ENCODE results near the gene PRRT1.

PRRT1 gene

GRCh38 chr6:32137454-32137853 is 14.3 kb downstream of the PRRT1 start:
- no peak for DNase-seq (ENCODE audit: low spot score)
- TF ChIP-seq CTCF (IDR thresholded peaks at IDR 0.05; ENCODE audit: extremely low read depth, missing control alignments), result no peak

DNA sequence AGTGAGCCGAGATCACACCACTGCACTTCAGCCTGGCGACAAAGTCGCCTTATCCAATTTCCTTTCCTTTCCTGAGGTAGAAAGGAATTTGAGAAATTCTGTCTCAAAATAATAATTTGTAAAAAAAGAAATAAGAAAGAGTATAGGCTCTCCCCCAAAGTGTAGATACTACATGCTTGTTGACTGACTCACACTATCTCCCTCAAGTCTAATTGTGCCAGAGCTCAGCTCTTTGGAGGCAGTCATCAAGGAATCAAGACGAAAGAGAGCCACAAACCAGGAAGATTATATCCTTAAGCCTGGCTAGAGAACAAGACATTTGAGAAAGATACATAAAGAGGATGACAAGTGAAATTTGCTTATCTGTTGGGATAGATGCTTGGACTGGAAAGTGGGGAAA is 18.0 kb downstream of the PRRT1 start:
- no peak for TF ChIP-seq CTCF (IDR thresholded peaks at IDR 0.05; ENCODE audit: extremely low read depth, missing control alignments)
- no peak for DNase-seq (ENCODE audit: low spot score)

DNA sequence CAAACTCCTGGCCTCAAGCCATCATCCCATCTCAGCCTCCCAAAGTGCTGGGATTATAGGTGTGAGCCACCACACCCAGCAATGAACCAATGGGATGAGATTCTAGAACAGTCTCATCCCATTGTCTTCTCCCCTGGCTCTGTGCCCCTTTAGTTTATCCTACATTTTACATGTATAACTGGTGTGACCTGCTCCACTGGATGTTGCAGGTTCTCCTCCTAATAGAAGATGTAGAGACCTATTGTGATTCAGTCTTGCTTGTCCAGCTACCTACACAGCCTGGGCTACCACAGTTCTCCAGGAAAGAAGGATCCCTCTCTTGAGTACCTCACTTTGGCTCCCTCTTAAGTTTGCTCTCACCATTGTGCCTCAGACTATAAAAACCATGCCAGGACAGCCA is 19.6 kb downstream of the PRRT1 start:
- TF ChIP-seq CTCF (IDR thresholded peaks at IDR 0.05; ENCODE audit: extremely low read depth, missing control alignments), result no peak
- DNase-seq (ENCODE audit: low spot score), result no peak

- TF ChIP-seq CTCF (IDR thresholded peaks at IDR 0.05; ENCODE audit: extremely low read depth, missing control alignments), result no peak
- no peak for DNase-seq (ENCODE audit: low spot score)
Measured at GRCh38 chr6:32131439-32131948, 20.2 kb downstream of the PRRT1 start.

GRCh38 chr6:32129297-32130088 is 22.2 kb downstream of the PRRT1 start:
- no peak for DNase-seq (ENCODE audit: low spot score)
- TF ChIP-seq CTCF (IDR thresholded peaks at IDR 0.05; ENCODE audit: extremely low read depth, missing control alignments), result no peak

DNA sequence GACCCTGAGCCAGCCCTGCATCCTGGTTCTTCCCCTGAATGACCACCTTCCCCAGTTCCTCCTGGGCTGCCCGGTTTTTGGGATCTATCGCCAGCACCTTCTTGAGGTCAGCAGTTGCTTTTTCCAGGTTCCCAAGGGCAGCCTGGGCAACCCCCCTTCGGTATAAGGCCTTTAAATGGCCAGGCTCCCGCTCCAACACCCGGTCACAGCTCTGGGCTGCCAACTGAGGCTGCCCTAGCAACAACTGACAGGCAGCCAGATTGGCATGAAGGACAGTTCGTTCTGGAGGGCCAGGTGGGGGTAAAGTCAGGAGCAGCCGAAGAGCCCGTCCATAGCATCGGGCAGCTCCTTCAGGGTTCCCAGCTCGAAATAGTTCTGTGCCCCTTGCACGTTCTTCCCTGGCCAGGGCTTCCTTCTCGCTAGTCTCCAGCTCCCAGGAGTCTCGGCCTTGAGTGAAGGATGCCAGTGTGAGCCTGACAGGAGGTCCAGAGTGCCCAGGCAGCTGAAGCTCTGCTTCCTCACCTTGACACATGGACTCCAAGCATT is 22.9 kb downstream of the PRRT1 start:
- TF ChIP-seq CTCF (IDR thresholded peaks at IDR 0.05; ENCODE audit: extremely low read depth, missing control alignments), result no peak
- DNase-seq (ENCODE audit: low spot score), result no peak

Data from GM20000 (cell line).